ENCODE data around the gene SPR. TPM values are rescaled to one million over a fixed set of nuclear protein-coding genes. Genes with fewer than 3 reads are reported as not detected.

SPR gene
- total and polyA plus RNA-seq, 2 of the 13 experiments (the other 11 are each of a cell fraction or from before 2014, with no cell fraction given), result 34.0 to 96.0 TPM

GRCh38 chr2:72862239-72862988 lies 24.8 kb upstream of the SPR start (continued):
- TF ChIP-seq DZIP1 (CRISPR knock-in tag; IDR thresholded peaks at IDR 0.05) (no peak), MLLT10 (CRISPR knock-in tag; IDR thresholded peaks at IDR 0.05) (no peak), MLX (CRISPR knock-in tag; IDR thresholded peaks at IDR 0.05) (no peak), ZBTB37 (CRISPR knock-in tag; IDR thresholded peaks at IDR 0.05) (no peak), TOPORS (CRISPR knock-in tag; IDR thresholded peaks at IDR 0.05) (no peak; the same call in 1 of the 2 replicates), KDM5A (IDR thresholded peaks at IDR 0.05; ENCODE audit: borderline replicate concordance, low read length) (no peak), TERF1 (CRISPR knock-in tag; IDR thresholded peaks at IDR 0.05) (no peak), ZBTB42 (CRISPR knock-in tag; IDR thresholded peaks at IDR 0.05) (no peak), ZFP91 (CRISPR knock-in tag; IDR thresholded peaks at IDR 0.05; ENCODE audit: borderline replicate concordance) (peak; percentile 77; the same call in 1 of the 2 replicates), SIX4 (CRISPR knock-in tag; IDR thresholded peaks at IDR 0.05) (peak; percentile 59; the same call in 1 of the 2 replicates), SIN3B (IDR thresholded peaks at IDR 0.05; ENCODE audit: low read length) (no peak), ZNF335 (CRISPR knock-in tag; IDR thresholded peaks at IDR 0.05) (no peak), MNT (IDR thresholded peaks at IDR 0.05) (no peak), ATF7 (IDR thresholded peaks at IDR 0.05) (no peak), ATF7 (CRISPR knock-in tag; IDR thresholded peaks at IDR 0.05) (no peak), MAZ (IDR thresholded peaks at IDR 0.05; ENCODE audit: borderline replicate concordance, low read depth, low read length) (peak; percentile 84; the same call in 1 of the 2 replicates), MAZ (CRISPR knock-in tag; IDR thresholded peaks at IDR 0.05; ENCODE audit: low read depth) (peak; percentile 94), KDM1A (CRISPR knock-in tag; IDR thresholded peaks at IDR 0.05) (peak; percentile 83), BRF2 (CRISPR knock-in tag; IDR thresholded peaks at IDR 0.05) (no peak; the same call in 1 of the 2 replicates)
